Erythroblast (primary cell): Measurements from ENCODE around the gene BABAM2.

ENCODE experiments used
- GATA1 ChIP-seq: IDR thresholded peaks from 2 replicates; pipeline ENCODE4 v1.6.1; 2011; ENCODE audit warnings: low read depth, mild to moderate bottlenecking, control low read depth, low read length, moderate library complexity
- POLR2A ChIP-seq: IDR thresholded peaks from 2 replicates; pipeline ENCODE4 v1.6.1; 2011; ENCODE audit warnings: mild to moderate bottlenecking, low read length

GRCh38 chr2:28382755-28383154 is 492.2 kb downstream of the BABAM2 start:
- TF ChIP-seq POLR2A (no peak), GATA1 (no peak)
